Measurements from ENCODE around the gene PCSK2. TPM values are rescaled to one million over a fixed set of nuclear protein-coding genes. Genes with fewer than 3 reads are reported as not detected.
"Not testable (repeated sequence)": the region's sequence is repeated elsewhere in the genome, so short reads cannot be mapped to it uniquely, and the experiment has no call there.

Gene PCSK2
- total and polyA plus RNA-seq, 2 donors, result 0.05 to 0.18 TPM

DNA sequence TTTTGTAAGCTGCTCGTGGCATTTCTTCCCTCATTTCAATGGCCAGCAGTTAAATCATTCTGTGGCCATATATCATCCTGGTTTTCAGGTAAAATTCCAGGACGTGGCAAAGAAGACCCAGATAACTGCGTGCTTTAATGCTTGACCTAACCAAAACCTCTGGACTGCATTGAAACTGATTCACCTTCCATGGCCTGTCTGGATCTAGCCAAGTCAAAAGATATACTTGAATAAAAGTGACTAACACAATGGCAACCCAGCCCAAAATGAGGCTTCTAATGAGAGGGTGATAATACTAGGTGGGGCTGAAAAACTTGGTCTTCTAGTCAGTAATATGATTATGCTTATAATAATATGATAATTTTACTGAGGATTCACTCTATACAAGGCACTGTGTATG lies 16.5 kb upstream of the PCSK2 start:
- H3K27ac ChIP-seq (ENCODE audit: low read depth in 1 of 2, low read length in 1 of 2), result no peak overlapping the region
- no peak overlapping the region for H3K4me3 ChIP-seq (ENCODE audit: low read length in 2 of 2)
- no peak for DNase-seq (ENCODE audit: low read depth in 6 of 9, low spot score in 9 of 9)
- H3K9me3 ChIP-seq (ENCODE audit: control insufficient read depth in 2 of 2, insufficient read depth in 1 of 2, low read length in 1 of 2), result no peaks in the 10 kb centered on the region
- no peaks in the 10 kb centered on the region for H3K27me3 ChIP-seq (ENCODE audit: control insufficient read depth in 2 of 2, insufficient read depth in 1 of 2, low read length in 1 of 2)
- H3K4me1 ChIP-seq (ENCODE audit: control insufficient read depth in 2 of 2, insufficient read depth in 2 of 2, low read length in 2 of 2), result no peaks in the 10 kb centered on the region
- H3K36me3 ChIP-seq (ENCODE audit: control insufficient read depth in 2 of 2, insufficient read depth in 2 of 2, low read length in 1 of 2), result no peaks in the 10 kb centered on the region
- 67% methylated on average over 3 of the region's 3 CpGs for WGBS

DNA sequence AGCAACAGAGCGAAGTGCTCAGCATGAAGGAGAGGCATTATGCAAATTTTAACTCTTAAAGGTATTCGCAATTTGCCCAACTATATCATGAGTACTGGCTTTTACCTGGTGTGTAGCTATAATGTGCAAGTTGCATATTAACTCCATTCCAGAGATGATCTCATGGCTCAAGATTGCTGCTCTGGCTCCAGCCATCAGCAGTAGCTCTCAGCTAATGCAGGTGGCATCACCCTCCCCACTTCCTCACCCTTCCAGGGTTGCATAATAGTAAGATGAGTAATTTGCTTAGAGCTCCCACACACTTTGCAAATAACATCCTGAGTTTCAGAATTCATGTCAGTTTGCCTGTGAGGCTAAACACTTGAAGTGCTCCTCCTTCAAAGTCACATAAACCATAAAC lies 15.9 kb upstream of the PCSK2 start:
- DNase-seq (ENCODE audit: low read depth in 6 of 9, low spot score in 9 of 9), result no peak
- Histone ChIP-seq H3K4me1 (ENCODE audit: control insufficient read depth in 2 of 2, insufficient read depth in 2 of 2, low read length in 2 of 2) (no peaks in the 10 kb centered on the region), H3K27me3 (ENCODE audit: control insufficient read depth in 2 of 2, insufficient read depth in 1 of 2, low read length in 1 of 2) (no peaks in the 10 kb centered on the region), H3K27ac (ENCODE audit: low read depth in 1 of 2, low read length in 1 of 2) (no peak overlapping the region), H3K36me3 (ENCODE audit: control insufficient read depth in 2 of 2, insufficient read depth in 2 of 2, low read length in 1 of 2) (no peaks in the 10 kb centered on the region), H3K9me3 (ENCODE audit: control insufficient read depth in 2 of 2, insufficient read depth in 1 of 2, low read length in 1 of 2) (no peaks in the 10 kb centered on the region), H3K4me3 (ENCODE audit: low read length in 2 of 2) (no peak overlapping the region)
- WGBS, result 91% methylated on average over 2 of the region's 2 CpGs

DNA sequence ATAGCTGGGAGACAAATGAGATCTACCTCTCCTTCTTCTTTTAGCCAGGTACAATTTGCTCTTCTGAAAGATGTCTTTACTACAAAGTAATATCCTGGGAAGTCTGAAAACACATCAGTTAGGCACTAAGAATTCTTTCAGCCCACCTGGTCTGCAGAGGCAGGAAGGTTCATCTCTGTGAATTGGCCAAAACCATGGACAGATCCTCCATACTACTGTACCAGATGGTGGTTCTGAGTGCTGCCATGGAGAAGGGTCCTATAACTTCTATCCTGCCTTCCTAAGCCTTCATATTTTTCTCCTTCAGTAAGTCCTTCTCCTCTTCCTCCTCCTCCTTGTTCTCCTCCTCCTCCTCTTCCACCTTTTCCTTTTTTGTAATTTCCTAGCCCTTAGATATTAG lies 11.7 kb upstream of the PCSK2 start:
- H3K27ac ChIP-seq (ENCODE audit: low read depth in 1 of 2, low read length in 1 of 2), result no peak overlapping the region
- H3K4me1 ChIP-seq (ENCODE audit: control insufficient read depth in 2 of 2, insufficient read depth in 2 of 2, low read length in 2 of 2), result no peaks in the 10 kb centered on the region
- no peak for DNase-seq (ENCODE audit: low read depth in 6 of 9, low spot score in 9 of 9)
- H3K4me3 ChIP-seq (ENCODE audit: low read length in 2 of 2), result no peak overlapping the region
- no peaks in the 10 kb centered on the region for H3K9me3 ChIP-seq (ENCODE audit: control insufficient read depth in 2 of 2, insufficient read depth in 1 of 2, low read length in 1 of 2)
- no peaks in the 10 kb centered on the region for H3K27me3 ChIP-seq (ENCODE audit: control insufficient read depth in 2 of 2, insufficient read depth in 1 of 2, low read length in 1 of 2)
- no peaks in the 10 kb centered on the region for H3K36me3 ChIP-seq (ENCODE audit: control insufficient read depth in 2 of 2, insufficient read depth in 2 of 2, low read length in 1 of 2)

DNA sequence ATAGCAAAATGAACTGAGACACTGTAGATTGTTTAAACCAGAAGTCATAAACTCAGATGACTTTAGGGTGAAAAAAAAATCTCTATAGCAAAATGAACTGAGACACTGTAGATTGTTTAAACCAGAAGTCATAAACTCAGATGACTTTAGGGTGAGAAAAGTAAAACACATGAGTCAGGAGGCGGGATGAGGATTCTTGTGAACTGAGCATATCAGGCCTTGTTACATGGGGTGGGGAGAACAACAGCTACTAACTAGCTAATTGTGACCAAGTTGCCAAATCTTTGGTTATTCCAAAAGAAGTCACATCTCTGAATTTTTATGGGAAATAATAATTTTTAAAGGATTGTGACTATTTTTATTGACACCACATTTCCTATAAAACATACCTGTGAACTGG lies 7.0 kb upstream of the PCSK2 start:
- H3K9me3 ChIP-seq (ENCODE audit: control insufficient read depth in 2 of 2, insufficient read depth in 1 of 2, low read length in 1 of 2); H3K27ac ChIP-seq (ENCODE audit: low read depth in 1 of 2, low read length in 1 of 2); H3K4me3 ChIP-seq (ENCODE audit: low read length in 2 of 2); H3K27me3 ChIP-seq (ENCODE audit: control insufficient read depth in 2 of 2, insufficient read depth in 1 of 2, low read length in 1 of 2); H3K4me1 ChIP-seq (ENCODE audit: control insufficient read depth in 2 of 2, insufficient read depth in 2 of 2, low read length in 2 of 2); H3K36me3 ChIP-seq (ENCODE audit: control insufficient read depth in 2 of 2, insufficient read depth in 2 of 2, low read length in 1 of 2); DNase-seq (ENCODE audit: low read depth in 6 of 9, low spot score in 9 of 9): not testable (repeated sequence)
- WGBS, result 91% methylated on average over 1 of the region's 1 CpG

DNA sequence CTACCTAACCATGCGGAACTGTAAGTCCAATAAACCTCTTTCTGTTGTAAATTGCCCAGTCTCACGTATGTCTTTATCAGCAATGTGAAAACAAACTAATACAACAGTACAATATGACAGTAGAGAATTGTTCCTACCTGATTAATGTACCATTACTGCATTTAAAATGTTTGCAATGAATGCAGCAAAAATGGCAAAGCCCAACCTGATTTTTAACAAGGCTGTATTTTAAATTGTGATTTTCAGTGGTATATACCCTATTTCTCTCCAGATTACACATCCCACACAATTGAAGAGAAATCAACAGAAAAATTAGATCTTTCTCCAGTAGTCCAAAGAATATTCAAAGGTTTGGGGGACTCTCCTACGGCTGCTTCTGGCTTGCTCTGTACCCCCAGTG lies 3.3 kb upstream of the PCSK2 start:
- Histone ChIP-seq H3K9me3 (ENCODE audit: control insufficient read depth in 2 of 2, insufficient read depth in 1 of 2, low read length in 1 of 2) (no peaks in the 10 kb centered on the region), H3K4me3 (ENCODE audit: low read length in 2 of 2) (no peak overlapping the region), H3K4me1 (ENCODE audit: control insufficient read depth in 2 of 2, insufficient read depth in 2 of 2, low read length in 2 of 2) (no peaks in the 10 kb centered on the region), H3K27ac (ENCODE audit: low read depth in 1 of 2, low read length in 1 of 2) (no peak overlapping the region), H3K27me3 (ENCODE audit: control insufficient read depth in 2 of 2, insufficient read depth in 1 of 2, low read length in 1 of 2) (peaks cover 36% of the 10 kb centered on the region in 2 donors), H3K36me3 (ENCODE audit: control insufficient read depth in 2 of 2, insufficient read depth in 2 of 2, low read length in 1 of 2) (no peaks in the 10 kb centered on the region)
- no peak for DNase-seq (ENCODE audit: low read depth in 6 of 9, low spot score in 9 of 9)
- 89% methylated on average over 3 of the region's 3 CpGs for WGBS

DNA sequence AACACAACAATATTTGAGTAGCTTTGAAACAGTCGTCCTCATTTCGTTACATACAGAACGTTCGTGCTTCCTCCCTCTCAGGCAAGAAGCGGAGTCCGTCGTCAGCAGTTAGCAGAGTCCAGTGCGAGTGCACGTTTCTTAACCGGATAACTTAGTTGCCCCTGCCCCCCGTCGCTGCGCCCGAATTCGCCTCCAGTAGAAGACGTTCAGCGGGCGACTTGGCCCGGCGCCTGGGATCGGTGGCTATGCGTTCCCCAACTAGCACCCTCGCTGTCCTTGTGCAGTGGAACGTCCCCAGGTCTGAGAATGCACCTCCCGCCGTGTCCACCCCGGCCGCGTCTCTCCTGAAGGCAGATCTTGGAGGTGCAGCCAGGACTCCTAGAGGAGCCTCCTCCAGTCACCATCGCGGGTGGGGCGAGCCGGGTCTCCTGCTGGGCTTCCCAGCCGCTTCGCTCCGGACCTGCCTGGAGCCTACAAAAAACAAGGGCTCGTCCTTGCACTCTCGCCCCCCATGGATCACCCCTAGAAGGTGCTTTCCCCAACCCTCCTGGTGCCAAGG lies 910 bp upstream of the PCSK2 start:
- H3K27ac ChIP-seq (ENCODE audit: low read depth in 1 of 2, low read length in 1 of 2), result no peak overlapping the region
- no peaks in the 10 kb centered on the region for H3K4me1 ChIP-seq (ENCODE audit: control insufficient read depth in 2 of 2, insufficient read depth in 2 of 2, low read length in 2 of 2)
- no peaks in the 10 kb centered on the region for H3K9me3 ChIP-seq (ENCODE audit: control insufficient read depth in 2 of 2, insufficient read depth in 1 of 2, low read length in 1 of 2)
- 6% methylated on average over 38 of the region's 38 CpGs for WGBS
- DNase-seq (ENCODE audit: low read depth in 6 of 9, low spot score in 9 of 9), result no peak
- no peak overlapping the region for H3K4me3 ChIP-seq (ENCODE audit: low read length in 2 of 2)
- peaks cover 46 to 52% of the 10 kb centered on the region in 2 donors for H3K27me3 ChIP-seq (ENCODE audit: control insufficient read depth in 2 of 2, insufficient read depth in 1 of 2, low read length in 1 of 2)
- no peaks in the 10 kb centered on the region for H3K36me3 ChIP-seq (ENCODE audit: control insufficient read depth in 2 of 2, insufficient read depth in 2 of 2, low read length in 1 of 2)

DNA sequence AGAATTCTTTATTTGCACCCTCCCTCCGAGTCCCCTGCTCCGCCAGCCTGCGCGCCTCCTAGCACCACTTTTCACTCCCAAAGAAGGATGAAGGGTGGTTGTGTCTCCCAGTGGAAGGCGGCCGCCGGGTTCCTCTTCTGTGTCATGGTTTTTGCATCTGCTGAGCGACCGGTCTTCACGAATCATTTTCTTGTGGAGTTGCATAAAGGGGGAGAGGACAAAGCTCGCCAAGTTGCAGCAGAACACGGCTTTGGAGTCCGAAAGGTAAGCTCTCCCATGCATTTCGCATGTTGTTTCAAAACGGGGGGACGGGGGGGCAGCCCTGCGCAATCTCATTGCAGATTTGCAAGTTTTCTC lies 357 bp downstream of the PCSK2 start:
- H3K27me3 ChIP-seq (ENCODE audit: control insufficient read depth in 2 of 2, insufficient read depth in 1 of 2, low read length in 1 of 2), result peaks cover 46 to 54% of the 10 kb centered on the region in 2 donors
- WGBS, result 4% methylated on average over 17 of the region's 17 CpGs
- no peaks in the 10 kb centered on the region for H3K36me3 ChIP-seq (ENCODE audit: control insufficient read depth in 2 of 2, insufficient read depth in 2 of 2, low read length in 1 of 2)
- no peaks in the 10 kb centered on the region for H3K9me3 ChIP-seq (ENCODE audit: control insufficient read depth in 2 of 2, insufficient read depth in 1 of 2, low read length in 1 of 2)
- H3K4me1 ChIP-seq (ENCODE audit: control insufficient read depth in 2 of 2, insufficient read depth in 2 of 2, low read length in 2 of 2), result no peaks in the 10 kb centered on the region
- H3K27ac ChIP-seq (ENCODE audit: low read depth in 1 of 2, low read length in 1 of 2), result no peak overlapping the region
- H3K4me3 ChIP-seq (ENCODE audit: low read length in 2 of 2), result no peak overlapping the region
- no peak for DNase-seq (ENCODE audit: low read depth in 6 of 9, low spot score in 9 of 9)

DNA sequence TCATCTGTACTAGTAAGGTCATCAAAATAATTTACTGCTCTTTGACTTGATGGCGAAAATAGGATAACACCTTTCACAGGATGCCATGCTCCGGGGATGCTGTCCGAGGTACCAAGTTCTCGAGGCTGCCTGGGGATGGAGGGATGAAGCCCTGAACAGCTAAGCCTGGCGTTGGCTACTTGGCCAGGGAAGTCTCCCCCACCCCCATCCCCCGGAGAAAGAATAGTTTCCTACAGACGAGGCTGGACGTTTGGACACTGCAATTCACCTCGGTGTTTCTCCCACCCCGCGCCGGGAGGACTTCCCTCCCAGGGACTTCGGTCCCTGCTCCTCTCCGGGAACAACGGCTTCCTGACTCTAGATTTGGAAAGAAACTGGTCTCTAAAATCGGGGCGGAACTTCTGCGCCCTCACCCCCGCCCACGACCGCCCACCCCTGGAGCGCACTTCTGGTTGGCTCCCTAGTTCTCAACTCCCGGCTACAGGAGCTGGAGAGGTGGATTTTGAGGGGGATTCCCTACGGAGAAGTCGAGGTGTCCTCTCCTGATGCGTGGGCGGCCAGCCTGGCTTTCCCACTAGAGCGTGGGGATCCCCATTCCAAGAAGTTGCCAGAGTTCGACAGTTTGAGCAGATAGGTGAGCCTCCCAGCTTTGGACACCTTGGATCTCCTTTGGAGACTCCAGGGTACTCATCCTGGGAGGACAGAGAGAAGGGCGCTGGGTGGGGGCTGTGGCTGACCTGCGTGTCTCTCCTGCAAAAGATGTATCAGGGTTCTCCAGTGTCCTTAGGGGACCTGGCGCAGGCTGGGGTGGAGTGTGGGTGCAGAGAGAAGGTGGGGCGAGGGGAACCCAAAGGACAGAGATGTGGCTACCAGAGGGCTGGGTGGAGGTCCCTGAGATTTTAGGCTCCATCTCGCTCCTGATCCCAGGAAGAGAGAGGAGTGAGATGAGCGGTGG lies 1.1 kb downstream of the PCSK2 start:
- Histone ChIP-seq H3K4me3 (ENCODE audit: low read length in 2 of 2) (no peak overlapping the region), H3K27ac (ENCODE audit: low read depth in 1 of 2, low read length in 1 of 2) (no peak overlapping the region), H3K4me1 (ENCODE audit: control insufficient read depth in 2 of 2, insufficient read depth in 2 of 2, low read length in 2 of 2) (no peaks in the 10 kb centered on the region), H3K36me3 (ENCODE audit: control insufficient read depth in 2 of 2, insufficient read depth in 2 of 2, low read length in 1 of 2) (no peaks in the 10 kb centered on the region), H3K27me3 (ENCODE audit: control insufficient read depth in 2 of 2, insufficient read depth in 1 of 2, low read length in 1 of 2) (peaks cover 46 to 54% of the 10 kb centered on the region in 2 donors), H3K9me3 (ENCODE audit: control insufficient read depth in 2 of 2, insufficient read depth in 1 of 2, low read length in 1 of 2) (no peaks in the 10 kb centered on the region)
- no peak for DNase-seq (ENCODE audit: low read depth in 6 of 9, low spot score in 9 of 9)
- WGBS, result 7% methylated on average over 35 of the region's 35 CpGs

DNA sequence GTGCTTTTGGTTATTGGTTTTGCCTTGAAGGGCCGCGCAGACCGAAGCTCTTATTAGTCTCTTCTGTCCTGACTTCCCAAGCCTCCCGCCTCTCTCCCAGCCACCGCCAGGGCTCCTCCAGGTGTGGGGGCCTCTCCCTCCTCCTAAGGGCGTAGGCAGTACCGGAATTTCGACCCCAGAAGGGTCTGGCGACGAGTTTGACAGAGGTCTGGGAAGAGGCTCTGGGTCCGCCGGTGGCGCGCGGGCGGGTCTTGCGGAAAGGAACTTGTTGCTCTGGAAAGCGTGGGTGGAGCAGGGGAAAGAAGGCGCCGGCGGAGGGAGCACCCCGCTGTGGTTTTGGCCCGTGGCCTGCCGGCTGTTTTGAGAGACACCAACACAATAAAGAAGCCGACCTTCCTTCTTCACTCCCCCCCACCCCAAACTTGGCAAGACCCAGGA lies 1.8 kb downstream of the PCSK2 start:
- WGBS, result 8% methylated on average over 25 of the region's 25 CpGs
- Histone ChIP-seq H3K4me1 (ENCODE audit: control insufficient read depth in 2 of 2, insufficient read depth in 2 of 2, low read length in 2 of 2) (no peaks in the 10 kb centered on the region), H3K27ac (ENCODE audit: low read depth in 1 of 2, low read length in 1 of 2) (no peak overlapping the region), H3K27me3 (ENCODE audit: control insufficient read depth in 2 of 2, insufficient read depth in 1 of 2, low read length in 1 of 2) (peaks cover 46 to 54% of the 10 kb centered on the region in 2 donors), H3K4me3 (ENCODE audit: low read length in 2 of 2) (no peak overlapping the region), H3K9me3 (ENCODE audit: control insufficient read depth in 2 of 2, insufficient read depth in 1 of 2, low read length in 1 of 2) (no peaks in the 10 kb centered on the region), H3K36me3 (ENCODE audit: control insufficient read depth in 2 of 2, insufficient read depth in 2 of 2, low read length in 1 of 2) (no peaks in the 10 kb centered on the region)
- no peak for DNase-seq (ENCODE audit: low read depth in 6 of 9, low spot score in 9 of 9)
